HUES64 (cell line): ENCODE measurements around the gene TRIM29.

Source experiments
- H3K27ac ChIP-seq: 2 replicates; pipeline ENCODE4 v1.7.0; 2013; ENCODE audit warnings: low read depth, low read length, inconsistent platforms
- H3K27me3 ChIP-seq: 2 replicates; pipeline ENCODE4 v1.6.1; 2013; ENCODE audit warnings: mild to moderate bottlenecking, low read length; ENCODE audit not compliant: insufficient read depth
- H3K36me3 ChIP-seq: 2 replicates; pipeline ENCODE4 v1.6.1; 2013; ENCODE audit warnings: mild to moderate bottlenecking, low read length; ENCODE audit not compliant: insufficient read depth
- H3K4me1 ChIP-seq: 2 replicates; pipeline ENCODE4 v1.6.1; 2013; ENCODE audit warnings: mild to moderate bottlenecking, low read length, moderate library complexity; ENCODE audit not compliant: insufficient read depth
- H3K4me3 ChIP-seq: 2 replicates; pipeline ENCODE4 v1.5.1; 2013; ENCODE audit warnings: mild to moderate bottlenecking, low read length, moderate library complexity
- H3K9ac ChIP-seq: 2 replicates; pipeline ENCODE4 v1.6.1; 2013; ENCODE audit warnings: mild to moderate bottlenecking, low read depth, low read length
- H3K9me3 ChIP-seq: 2 replicates; pipeline ENCODE4 v1.6.1; 2013; ENCODE audit warnings: low read depth, low read length; ENCODE audit not compliant: insufficient read depth
- WGBS: fragments of 150-250, 120-280 bp; methylation state at CpG from one replicate; pipeline ENCODE4 v1.1.7; 2013; ENCODE audit warnings: missing lambda C conversion rate; 5-methylcytosine and 5-hydroxymethylcytosine counted together

TRIM29 gene

GRCh38 chr11:120116966-120117365 lies 20.9 kb downstream of the TRIM29 start:
- H3K4me3 ChIP-seq, result no peak overlapping the region
- H3K4me1 ChIP-seq, result no peaks in the 10 kb centered on the region
- no peaks in the 10 kb centered on the region; the same call in 1 of the 2 replicates for H3K9me3 ChIP-seq
- peaks cover 4% of the 10 kb centered on the region for H3K27me3 ChIP-seq
- WGBS, result 92% methylated on average over 7 of the region's 7 CpGs
- no peak overlapping the region for H3K9ac ChIP-seq
- H3K27ac ChIP-seq, result no peak overlapping the region
- H3K36me3 ChIP-seq, result no peaks in the 10 kb centered on the region

GRCh38 chr11:120115272-120116000 lies 22.5 kb downstream of the TRIM29 start:
- no peaks in the 10 kb centered on the region for H3K36me3 ChIP-seq
- 77% methylated on average over 20 of the region's 20 CpGs for WGBS
- H3K9me3 ChIP-seq, result no peaks in the 10 kb centered on the region
- peaks cover 4% of the 10 kb centered on the region for H3K27me3 ChIP-seq
- H3K27ac ChIP-seq, result no peak overlapping the region
- H3K4me1 ChIP-seq, result no peaks in the 10 kb centered on the region
- H3K4me3 ChIP-seq, result no peak overlapping the region
- H3K9ac ChIP-seq, result no peak overlapping the region

GRCh38 chr11:120112174-120112796 lies 25.6 kb downstream of the TRIM29 start:
- Histone ChIP-seq H3K9me3 (no peaks in the 10 kb centered on the region), H3K4me3 (no peak overlapping the region), H3K4me1 (no peaks in the 10 kb centered on the region), H3K9ac (no peak overlapping the region), H3K36me3 (no peaks in the 10 kb centered on the region), H3K27ac (no peak overlapping the region), H3K27me3 (peaks cover 9% of the 10 kb centered on the region)
- 80% methylated on average over 15 of the region's 15 CpGs for WGBS

GRCh38 chr11:120109531-120109930 lies 28.4 kb downstream of the TRIM29 start:
- Histone ChIP-seq H3K36me3 (no peaks in the 10 kb centered on the region), H3K9ac (no peak overlapping the region), H3K4me1 (no peaks in the 10 kb centered on the region), H3K27ac (no peak overlapping the region), H3K4me3 (no peak overlapping the region), H3K27me3 (peaks cover 17% of the 10 kb centered on the region), H3K9me3 (no peaks in the 10 kb centered on the region)
- 87% methylated on average over 5 of the region's 5 CpGs for WGBS

- Histone ChIP-seq H3K36me3 (no peaks in the 10 kb centered on the region), H3K4me3 (no peak overlapping the region), H3K27me3 (peaks cover 16% of the 10 kb centered on the region), H3K4me1 (no peaks in the 10 kb centered on the region), H3K9ac (no peak overlapping the region), H3K27ac (no peak overlapping the region), H3K9me3 (no peaks in the 10 kb centered on the region)
- whole genome bisulfite sequencing, result 76% methylated on average over 6 of the region's 6 CpGs
These were observed 29.1 kb downstream of the TRIM29 start for GRCh38 chr11:120108785-120109168.

GRCh38 chr11:120108154-120108784 lies 29.6 kb downstream of the TRIM29 start:
- WGBS, result under 1% methylated on average over 5 of the region's 6 CpGs
- Histone ChIP-seq H3K9ac (no peak overlapping the region), H3K4me1 (no peaks in the 10 kb centered on the region), H3K36me3 (no peaks in the 10 kb centered on the region), H3K4me3 (no peak overlapping the region), H3K9me3 (no peaks in the 10 kb centered on the region), H3K27me3 (peaks cover 14% of the 10 kb centered on the region), H3K27ac (no peak overlapping the region)

GRCh38 chr11:120107692-120108091 lies 30.2 kb downstream of the TRIM29 start:
- Histone ChIP-seq H3K27ac (no peak overlapping the region), H3K4me3 (no peak overlapping the region), H3K27me3 (peaks cover 14% of the 10 kb centered on the region; the same call in 1 of the 2 replicates), H3K4me1 (no peaks in the 10 kb centered on the region), H3K9me3 (no peaks in the 10 kb centered on the region), H3K36me3 (no peaks in the 10 kb centered on the region), H3K9ac (no peak overlapping the region)
- WGBS, result 72% methylated on average over 6 of the region's 6 CpGs

- H3K27ac ChIP-seq, result no peak overlapping the region
- H3K9ac ChIP-seq, result no peak overlapping the region
- no peaks in the 10 kb centered on the region for H3K4me1 ChIP-seq
- 84% methylated on average over 11 of the region's 11 CpGs for WGBS
- H3K27me3 ChIP-seq, result peaks cover 14% of the 10 kb centered on the region; the same call in 1 of the 2 replicates
- H3K36me3 ChIP-seq, result no peaks in the 10 kb centered on the region
- no peaks in the 10 kb centered on the region for H3K9me3 ChIP-seq
- H3K4me3 ChIP-seq, result no peak overlapping the region
These were observed 31.4 kb downstream of the TRIM29 start for GRCh38 chr11:120106354-120107150.

- Histone ChIP-seq H3K9me3 (no peaks in the 10 kb centered on the region), H3K36me3 (no peaks in the 10 kb centered on the region), H3K27ac (no peak overlapping the region), H3K27me3 (peaks cover 14% of the 10 kb centered on the region; the same call in 1 of the 2 replicates), H3K4me1 (no peaks in the 10 kb centered on the region), H3K9ac (no peak overlapping the region), H3K4me3 (no peak overlapping the region)
- WGBS, result 75% methylated on average over 6 of the region's 6 CpGs
These were observed 32.3 kb downstream of the TRIM29 start for GRCh38 chr11:120105576-120105975.

GRCh38 chr11:120104041-120104565 lies 33.8 kb downstream of the TRIM29 start:
- Histone ChIP-seq H3K27ac (no peak overlapping the region), H3K4me3 (no peak overlapping the region), H3K27me3 (peaks cover 27% of the 10 kb centered on the region; the same call in 1 of the 2 replicates), H3K36me3 (no peaks in the 10 kb centered on the region), H3K4me1 (no peaks in the 10 kb centered on the region), H3K9me3 (no peaks in the 10 kb centered on the region), H3K9ac (no peak overlapping the region)
- 84% methylated on average over 15 of the region's 15 CpGs for WGBS

- H3K9ac ChIP-seq, result no peak overlapping the region
- 76% methylated on average over 3 of the region's 3 CpGs for WGBS
- no peaks in the 10 kb centered on the region for H3K9me3 ChIP-seq
- no peak overlapping the region for H3K4me3 ChIP-seq
- no peak overlapping the region for H3K27ac ChIP-seq
- H3K4me1 ChIP-seq, result no peaks in the 10 kb centered on the region
- H3K36me3 ChIP-seq, result no peaks in the 10 kb centered on the region
- H3K27me3 ChIP-seq, result peaks cover 39% of the 10 kb centered on the region
These were observed 35.1 kb downstream of the TRIM29 start for GRCh38 chr11:120102864-120103122.
